HEK293T (cell line): Measurements from ENCODE around the gene MED15.

ENCODE experiments used
- CTCF ChIA-PET: fragments of 350-600 bp; formaldehyde crosslinking; extraction: SDS; loops from one replicate; lab custom pipeline; 2021; ENCODE audit warnings: antibody characterized with exemption, inconsistent platforms; lab: Yijun Ruan, JAX
- POLR2A ChIA-PET: fragments of 350-600 bp; formaldehyde crosslinking; extraction: SDS; loops from one replicate; lab custom pipeline; 2020; ENCODE audit warnings: antibody characterized with exemption, inconsistent platforms; lab: Yijun Ruan, JAX
- DNase-seq: peaks from one replicate; pipeline ENCODE4 v3.0.0; 2012; ENCODE audit warnings: mixed read lengths; ENCODE audit errors: extremely low spot score
- ARNT ChIP-seq: fragments of 450-650 bp; IDR thresholded peaks from 2 replicates; pipeline ENCODE4 v1.6.1; 2017; ENCODE audit warnings: mild to moderate bottlenecking
- BHLHE40 ChIP-seq: fragments of 450-650 bp; IDR thresholded peaks from 2 replicates; pipeline ENCODE4 v1.6.1; 2016; ENCODE audit warnings: mild to moderate bottlenecking, moderate library complexity, borderline replicate concordance
- CTBP1 ChIP-seq: fragments of 450-650 bp; IDR thresholded peaks from 2 replicates; pipeline ENCODE4 v1.6.1; 2016; ENCODE audit warnings: borderline replicate concordance
- ELF4 ChIP-seq: fragments of 450-650 bp; IDR thresholded peaks from 2 replicates; pipeline ENCODE4 v1.6.1; 2017; ENCODE audit warnings: antibody characterized with exemption
- FOXA1 ChIP-seq: fragments of 450-650 bp; IDR thresholded peaks from 2 replicates; pipeline ENCODE4 v1.6.1; 2016; ENCODE audit warnings: mild to moderate bottlenecking
- FOXK2 ChIP-seq: fragments of 450-650 bp; IDR thresholded peaks from 2 replicates; pipeline ENCODE4 v1.6.1; 2016; ENCODE audit warnings: mild to moderate bottlenecking
- FOXM1 ChIP-seq: fragments of 450-650 bp; IDR thresholded peaks from 2 replicates; pipeline ENCODE4 v1.6.1; 2017; ENCODE audit warnings: mild to moderate bottlenecking, borderline replicate concordance
- HDGF ChIP-seq: fragments of 450-650 bp; IDR thresholded peaks from 2 replicates; pipeline ENCODE4 v1.6.1; 2017; ENCODE audit warnings: antibody characterized with exemption, borderline replicate concordance
- L3MBTL2 ChIP-seq: fragments of 450-650 bp; conservative IDR thresholded peaks from 2 replicates; pipeline ENCODE4 v1.6.1; 2016; ENCODE audit warnings: mild to moderate bottlenecking
- LEF1 ChIP-seq: fragments of 450-650 bp; IDR thresholded peaks from 2 replicates; pipeline ENCODE4 v1.6.1; 2017; ENCODE audit warnings: mild to moderate bottlenecking, borderline replicate concordance
- NFRKB ChIP-seq: fragments of 450-650 bp; IDR thresholded peaks from 2 replicates; pipeline ENCODE4 v1.6.1; 2016; ENCODE audit warnings: mild to moderate bottlenecking, moderate library complexity
- SP1 ChIP-seq: fragments of 450-650 bp; IDR thresholded peaks from 2 replicates; pipeline ENCODE4 v1.6.1; 2017
- SUZ12 ChIP-seq: fragments of 450-650 bp; IDR thresholded peaks from 2 replicates; pipeline ENCODE4 v1.6.1; 2016; ENCODE audit warnings: mild to moderate bottlenecking
- TARDBP ChIP-seq: fragments of 450-650 bp; IDR thresholded peaks from 2 replicates; pipeline ENCODE4 v1.6.1; 2016
- ZNF384 ChIP-seq: fragments of 450-650 bp; IDR thresholded peaks from 2 replicates; pipeline ENCODE4 v1.6.1; 2016
- TF ChIP-seq, protein P1 (sequence below): fragments of 450-650 bp; IDR thresholded peaks from 2 replicates; pipeline ENCODE4 v1.6.1; 2016

Gene MED15

DNA sequence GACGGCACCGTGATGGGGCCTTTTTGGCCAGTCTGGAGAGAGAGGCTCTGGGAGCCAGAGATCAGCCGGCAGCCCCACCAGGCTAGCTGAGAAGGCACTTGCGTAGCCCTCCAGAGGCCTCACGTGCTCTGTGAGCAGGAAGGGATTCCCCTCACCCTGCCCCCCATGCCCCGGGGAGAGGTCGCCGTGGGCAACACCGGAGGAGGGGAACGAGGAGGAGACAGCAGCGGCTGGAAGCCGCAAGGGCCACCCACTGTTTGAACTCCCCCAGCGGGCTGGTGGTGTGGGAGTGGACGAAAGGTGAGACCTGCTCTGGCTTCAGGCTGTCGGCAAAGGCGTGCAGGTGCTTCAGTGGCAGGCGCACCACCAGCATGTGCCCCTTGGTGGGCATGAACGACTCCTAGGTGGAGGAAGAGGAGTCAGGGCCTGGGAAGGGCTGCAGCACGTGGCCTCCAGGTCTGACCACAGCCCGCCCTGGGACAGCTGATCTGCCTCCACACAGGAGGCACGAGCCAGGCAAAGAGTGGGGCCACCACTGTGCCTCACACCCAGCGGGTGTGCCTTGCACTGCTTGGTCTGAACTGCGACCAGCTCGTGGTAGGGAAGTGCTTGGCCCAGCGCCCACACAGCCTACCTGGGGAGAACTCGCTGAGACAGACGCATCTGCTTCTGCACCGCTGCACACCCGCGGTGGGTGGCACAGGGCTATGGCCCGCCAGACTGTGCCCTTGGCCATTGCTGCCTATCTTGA lies 99.9 kb downstream of the MED15 start:
- no peak for DNase-seq
- POLR2A ChIA-PET, result no interaction called here
- CTCF ChIA-PET, result no interaction called here
- no peak for TF ChIP-seq SUZ12
- no peak for TF ChIP-seq SP1
- TF ChIP-seq LEF1, result no peak
- no peak for TF ChIP-seq ELF4
- no peak for TF ChIP-seq CTBP1
- TF ChIP-seq NFRKB, result no peak

DNA sequence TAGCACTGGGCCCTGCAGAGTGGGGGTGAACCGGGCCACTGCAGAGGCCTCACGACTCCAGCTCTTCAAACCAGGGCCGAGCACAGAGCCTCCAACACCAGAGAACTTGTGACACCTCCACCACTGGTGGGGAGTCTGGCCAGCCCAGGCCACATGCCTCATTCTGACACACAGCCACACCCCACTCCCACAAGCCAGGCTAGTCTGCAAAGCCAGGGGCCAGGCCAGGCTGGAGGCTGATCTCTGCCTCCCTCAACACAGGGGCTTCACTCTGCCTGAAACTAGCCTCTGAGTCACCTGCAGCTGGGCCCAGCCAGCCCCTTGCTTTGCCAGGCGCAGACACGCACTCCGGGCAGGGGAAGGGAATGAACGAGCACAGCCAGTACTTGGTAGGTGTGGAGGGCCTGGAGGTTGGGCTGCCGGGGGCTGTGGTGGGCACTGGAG lies 102.9 kb downstream of the MED15 start:
- no peak for DNase-seq
- ChIA-PET CTCF (no interaction called here), POLR2A (no interaction called here)
- TF ChIP-seq FOXK2 (no peak), FOXA1 (no peak), LEF1 (no peak)

DNA sequence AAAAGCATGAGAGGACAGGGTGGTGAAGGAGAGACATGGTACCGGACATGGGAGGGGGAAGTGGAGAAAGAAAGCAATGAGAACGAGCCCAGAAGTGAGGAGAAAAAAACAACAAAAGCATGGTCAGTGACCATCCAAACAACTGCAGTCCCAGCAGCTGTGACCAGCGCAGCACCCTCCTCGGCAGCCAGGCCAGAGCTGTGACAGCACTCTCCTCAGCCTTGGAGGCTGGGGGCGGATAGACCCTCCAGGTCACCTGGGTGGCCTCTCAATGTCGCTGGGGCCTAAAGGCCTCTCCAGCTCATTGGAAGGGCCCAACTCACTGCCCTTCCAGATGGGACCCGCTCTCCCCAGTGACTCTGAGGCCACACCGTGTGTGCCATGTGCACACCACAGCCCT lies 103.3 kb downstream of the MED15 start:
- ChIA-PET CTCF (interaction anchor here (1.2 kb wide), 1 partner anchor 43 kb away, joined by 3 read pairs; no protein-coding TSS in a partner anchor), POLR2A (no interaction called here)
- TF ChIP-seq NFRKB, result no peak
- TF ChIP-seq FOXA1, result no peak
- no peak for TF ChIP-seq ELF4
- no peak for TF ChIP-seq L3MBTL2
- no peak for TF ChIP-seq ZNF384
- no peak for DNase-seq

DNA sequence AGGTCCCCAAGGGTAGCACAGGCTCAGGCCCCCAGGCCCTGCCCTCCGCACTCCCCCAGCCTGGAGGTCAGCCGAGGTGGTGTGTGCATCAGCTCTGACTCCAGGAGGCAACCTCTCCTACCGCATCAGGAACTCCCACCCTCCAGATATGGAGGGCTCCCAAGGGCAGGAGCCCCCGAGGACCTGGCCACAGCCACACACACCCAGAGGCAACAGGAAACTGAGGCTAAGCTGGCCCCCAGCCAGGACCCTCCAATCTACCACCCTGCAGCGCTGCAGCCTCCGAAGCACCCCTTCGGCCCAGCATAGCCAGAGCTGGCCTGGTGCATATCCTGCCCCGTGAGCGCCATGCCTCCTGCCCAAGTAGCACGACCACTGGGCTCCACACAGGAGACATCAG lies 104.0 kb downstream of the MED15 start:
- POLR2A ChIA-PET, result no interaction called here

DNA sequence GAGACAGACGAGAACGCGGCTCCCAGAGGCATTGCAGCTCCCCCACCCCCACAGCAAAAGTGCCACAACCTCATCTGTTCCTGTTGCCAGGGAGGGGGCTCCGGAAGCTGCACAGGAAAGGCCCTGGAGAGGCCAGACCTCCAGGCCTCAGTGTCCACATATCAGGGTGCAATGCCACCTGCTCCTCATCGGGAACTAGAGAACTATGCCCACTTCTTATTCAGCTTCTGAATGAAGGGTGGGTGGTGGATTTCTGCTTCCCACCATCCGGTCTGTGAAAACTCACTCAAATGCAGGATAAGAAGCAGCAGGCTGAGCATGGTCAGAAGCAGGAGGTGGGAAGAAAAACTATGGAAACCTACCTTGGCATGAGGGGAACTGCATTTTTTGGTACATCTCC lies 105.9 kb downstream of the MED15 start:
- CTCF ChIA-PET, result no interaction called here
- POLR2A ChIA-PET, result no interaction called here
- no peak for DNase-seq
- TF ChIP-seq TARDBP (no peak), FOXM1 (no peak), NFRKB (no peak), ELF4 (no peak), SUZ12 (no peak), FOXK2 (no peak)

More for the DNA sequence above, 104.0 kb downstream of the MED15 start:
- TF ChIP-seq LEF1, result no peak
- CTCF ChIA-PET, result interaction anchor here (1.2 kb wide), 1 partner anchor 43 kb away, joined by 3 read pairs; no protein-coding TSS in a partner anchor
- DNase-seq, result no peak

DNA sequence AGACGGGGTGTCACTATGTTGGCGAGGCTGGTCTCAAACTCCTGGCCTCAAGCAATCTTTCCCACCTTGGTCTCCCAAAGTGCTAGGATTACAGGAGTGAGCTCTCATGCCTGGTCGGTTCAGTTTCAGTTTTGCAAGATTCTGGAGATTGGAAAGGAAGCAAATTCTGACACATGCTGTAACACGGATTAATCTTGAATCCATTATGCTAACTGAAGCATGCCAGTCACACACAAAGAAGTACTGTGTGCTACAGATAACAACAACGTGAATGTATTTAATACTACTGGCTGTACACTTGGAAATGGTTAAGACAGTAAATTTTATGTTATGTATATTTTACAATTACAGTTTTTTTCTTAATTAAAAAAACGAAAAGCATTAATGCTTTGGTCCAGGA lies 107.6 kb downstream of the MED15 start:
- CTCF ChIA-PET, result interaction anchor here (0.6 to 0.7 kb wide), 2 partner anchors 13 to 130 kb away, joined by 3 to 6 read pairs; no protein-coding TSS in a partner anchor
- TF ChIP-seq CTBP1 (no peak), FOXM1 (no peak), ZNF384 (no peak), SP1 (no peak), ARNT (no peak), ELF4 (no peak), FOXA1 (no peak), L3MBTL2 (no peak), FOXK2 (no peak), BHLHE40 (no peak), LEF1 (no peak)
- TF ChIP-seq, protein P1, sequence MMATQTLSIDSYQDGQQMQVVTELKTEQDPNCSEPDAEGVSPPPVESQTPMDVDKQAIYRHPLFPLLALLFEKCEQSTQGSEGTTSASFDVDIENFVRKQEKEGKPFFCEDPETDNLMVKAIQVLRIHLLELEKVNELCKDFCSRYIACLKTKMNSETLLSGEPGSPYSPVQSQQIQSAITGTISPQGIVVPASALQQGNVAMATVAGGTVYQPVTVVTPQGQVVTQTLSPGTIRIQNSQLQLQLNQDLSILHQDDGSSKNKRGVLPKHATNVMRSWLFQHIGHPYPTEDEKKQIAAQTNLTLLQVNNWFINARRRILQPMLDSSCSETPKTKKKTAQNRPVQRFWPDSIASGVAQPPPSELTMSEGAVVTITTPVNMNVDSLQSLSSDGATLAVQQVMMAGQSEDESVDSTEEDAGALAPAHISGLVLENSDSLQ, result no peak
- POLR2A ChIA-PET, result no interaction called here
- DNase-seq, result no peak

DNA sequence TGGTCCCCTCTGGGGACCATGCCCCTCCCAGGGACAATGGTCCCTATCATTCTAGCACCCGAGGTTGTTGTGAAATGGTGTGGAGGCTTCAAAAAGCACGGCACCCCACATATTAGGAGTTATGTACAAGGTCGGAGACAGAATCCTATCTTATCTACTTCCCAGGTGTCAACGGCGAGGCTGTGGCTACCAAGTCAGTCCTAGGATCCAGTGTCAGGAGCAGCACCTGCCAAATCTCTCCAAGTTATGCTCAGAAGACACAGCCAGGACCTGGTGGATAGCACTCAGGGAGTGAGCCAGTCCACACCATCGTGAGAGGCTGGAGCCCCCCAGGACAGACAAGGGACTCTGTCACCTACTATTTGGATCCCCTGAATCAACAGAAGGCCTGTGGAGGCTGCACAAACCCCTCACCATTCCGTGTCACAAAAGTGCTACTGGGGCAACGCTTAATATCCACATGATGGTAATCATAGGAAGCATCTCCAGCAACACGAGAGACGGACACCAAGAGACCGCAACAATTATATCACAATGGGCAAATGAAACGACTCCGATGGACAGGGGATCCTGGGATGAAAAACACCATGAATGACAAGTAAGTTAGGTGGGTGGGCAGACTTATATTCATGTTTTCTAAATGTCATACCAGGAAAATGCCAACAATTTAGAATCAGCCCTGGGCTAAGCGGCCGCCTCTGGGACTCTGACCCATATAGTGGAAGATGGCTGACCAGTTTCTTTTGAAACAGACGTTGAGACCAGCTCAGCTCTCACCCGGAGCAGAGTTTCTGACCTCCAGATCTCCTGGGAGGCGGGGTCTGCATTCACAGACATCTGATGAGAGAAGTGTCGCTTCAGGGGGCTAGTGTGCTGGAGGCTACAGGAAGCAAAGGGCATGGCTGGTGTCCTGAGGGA lies 108.4 kb downstream of the MED15 start:
- no peak for TF ChIP-seq ELF4
- TF ChIP-seq FOXA1, result no peak
- TF ChIP-seq HDGF, result no peak
- TF ChIP-seq TARDBP, result no peak
- TF ChIP-seq LEF1, result no peak
- TF ChIP-seq, protein P1, result no peak
- TF ChIP-seq FOXM1, result no peak
- TF ChIP-seq CTBP1, result no peak
- TF ChIP-seq ZNF384, result no peak
- no peak for TF ChIP-seq NFRKB
- TF ChIP-seq FOXK2, result no peak
- TF ChIP-seq SP1, result no peak
- TF ChIP-seq ARNT, result no peak
- no peak for TF ChIP-seq SUZ12
- no peak for TF ChIP-seq BHLHE40
- TF ChIP-seq L3MBTL2, result no peak
- CTCF ChIA-PET, result interaction anchor here (0.6 to 0.9 kb wide), 2 partner anchors 21 to 131 kb away, joined by 3 to 6 read pairs; no protein-coding TSS in a partner anchor
- DNase-seq, result no peak
- POLR2A ChIA-PET, result no interaction called here
